Heart left ventricle (tissue), 16 donors: ENCODE data around the gene SMPD3. TPM values are rescaled to one million over a fixed set of nuclear protein-coding genes. Genes with fewer than 3 reads are reported as not detected.

Experiments used
- ATAC-seq, 4 donors: fragments of 200-7000 bp; cut with Tn5 transposase; one replicate each; pipeline ENCODE4 v1.9.1; 2020 to 2022; ENCODE audit warnings: moderate library complexity in 4 of 4, mild to moderate bottlenecking in 3 of 4, moderate number of reproducible peaks in 1 of 4
- DNase-seq, 5 donors: peaks; one replicate each; pipeline ENCODE4 v3.0.0-alpha.2; 2020
- H3K27ac ChIP-seq, 12 donors: fragments of 200-600 bp; sonication (generic) in 4 of 12; one replicate each; pipeline versions ENCODE4 v1.5.0 to v1.8.0; 2016 to 2022; ENCODE audit warnings: mild to moderate bottlenecking in 2 of 12
- H3K27me3 ChIP-seq, 9 donors: fragments of 200-600 bp; sonication (generic) in 2 of 9; one replicate each; pipeline versions ENCODE4 v1.5.1 to v1.8.0; 2016 to 2022; ENCODE audit warnings: mild to moderate bottlenecking in 3 of 9
- H3K36me3 ChIP-seq, 9 donors: fragments of 200-600 bp; sonication (generic) in 2 of 9; one replicate each; pipeline versions ENCODE4 v1.5.0 to v1.8.0; 2018 to 2022; ENCODE audit warnings: mild to moderate bottlenecking in 2 of 9
- H3K4me1 ChIP-seq, 12 donors: fragments of 200-600 bp; sonication (generic) in 4 of 12; one replicate each; pipeline versions ENCODE4 v1.5.0 to v1.8.0; 2016 to 2022; ENCODE audit warnings: mild to moderate bottlenecking in 3 of 12
- H3K4me3 ChIP-seq, 12 donors: fragments of 200-600 bp; sonication (generic) in 4 of 12; one replicate each; pipeline versions ENCODE4 v1.5.0 to v1.8.0; 2017 to 2022; ENCODE audit warnings: mild to moderate bottlenecking in 9 of 12, moderate library complexity in 4 of 12
- H3K9me3 ChIP-seq, 12 donors: fragments of 200-600 bp; sonication (generic) in 4 of 12; one replicate each; pipeline versions ENCODE4 v1.5.0 to v1.8.0; 2016 to 2022; ENCODE audit warnings: mild to moderate bottlenecking in 1 of 12
- CTCF ChIP-seq, 12 donors: fragments of 200-600 bp; sonication (generic) in 4 of 12; IDR thresholded peaks; one replicate each; pipeline versions ENCODE4 v1.5.0 to v1.8.0; 2018 to 2022; ENCODE audit warnings: antibody characterized with exemption in 12 of 12, mild to moderate bottlenecking in 5 of 12
- POLR2A ChIP-seq, 2 donors: fragments of 450-650 bp; IDR thresholded peaks; one replicate each; pipeline ENCODE4 v1.6.1; 2017; ENCODE audit warnings: antibody characterized with exemption in 2 of 2, mild to moderate bottlenecking in 2 of 2, moderate library complexity in 2 of 2
- WGBS, 4 donors: extraction: QIAGEN DNeasy Blood & Tissue Kit in 2 of 4; methylation state at CpG; one replicate each; pipeline versions ENCODE4 v1.1.5 to v1.1.7; 2013 to 2018; 5-methylcytosine and 5-hydroxymethylcytosine counted together
- intact Hi-C, 10 donors: fragments of 100-400 bp; cut with DNase I; formaldehyde crosslinking; loops; one replicate each; pipeline versions ENCODE4 v1.11.1 to v1.14.2; 2022
- polyA plus RNA-seq, 2 donors: library from polyadenylated mRNA; stranded (reverse); fragments of 200-250 nt; gene quantifications; one replicate each; pipeline ENCODE4 v1.2.3, GENCODE V29; 2013
- total RNA-seq, 9 donors: library from RNA; depleted of rRNA in 2 of 9; stranded (reverse); fragments of >200 nt in 2 of 9; fragmentation: NEBNext Ultra II Directional in 3 of 9; extraction: Animal tissue kit (Norgen Biotek cat#: 25700) in 3 of 9; gene quantifications; one replicate each; pipeline versions ENCODE4 v1.1.0 to v1.2.4, GENCODE V29; 2016 to 2023
- donor health status: ischemic (EF 13 %, LVEDD 7.1; RV severe dilation, severe dysfunction).
- donor health status: healthy with polysubstance abuse.
- donor health status: DM: no; HTN: yes; CAD: no.
- donor health status: DM: no; HTN: no; CAD: no.
- donor health status: ischemic (EF 25% LVEDD 6.9; RV normal size, moderate dysfunction).
- donor health status: ischemic (EF 25% LVEDD 5.7; RV mildly dilated, moderate dysfunction).
- donor health status: healthy.
- donor health status: DM: yes; HTN: yes; CAD: no.
- donor health status: ischemic (EF 35%, LVEDD 5.7; RV mildly dilated, moderate dysfunction).
- donor health status: nonischemic (EF 11% LVEDD 7.7; RV severe dilation, severe dysfunction).
- donor health status: DM: yes; HTN: yes; CAD: no.
- donor health status: PGD.
- donor health status: ischemic (EF 29% LVEDD 5.4; RV normal size, mild dysfunction).
- donor health status: nonischemic (EF 23%, LVEDD 6.1; RV moderate dilation, normal function).

Gene SMPD3
- total and polyA plus RNA-seq, 11 donors, result 0.07 to 14.4 (median 0.17) TPM; not detected in 3

GRCh38 chr16:68463904-68464303 is 15.6 kb upstream of the SMPD3 start:
- Histone ChIP-seq H3K27me3 (peaks cover 0 to 2% (median 0%) of the 10 kb centered on the region in 9 donors), H3K4me1 (peaks cover 0 to 10% (median 0%) of the 10 kb centered on the region in 12 donors), H3K27ac (no peak overlapping the region), H3K4me3 (no peak overlapping the region), H3K9me3 (peaks cover 0 to 7% (median 0%) of the 10 kb centered on the region in 12 donors), H3K36me3 (no peaks in the 10 kb centered on the region)
- ATAC-seq, result no peak
- intact Hi-C loops, result no loop called here
- TF ChIP-seq CTCF (IDR thresholded peaks at IDR 0.05) (no peak), POLR2A (IDR thresholded peaks at IDR 0.05) (no peak)
- DNase-seq, result no peak
- WGBS, 4 donors, result 73 to 85% (median 81%) methylated on average over 2 of the region's 2 CpGs

- intact Hi-C loops, result no loop called here
- ATAC-seq (no peak), DNase-seq (no peak)
- TF ChIP-seq CTCF (IDR thresholded peaks at IDR 0.05) (no peak), POLR2A (IDR thresholded peaks at IDR 0.05) (no peak)
- H3K36me3 ChIP-seq, result no peaks in the 10 kb centered on the region
- H3K27me3 ChIP-seq, result peaks cover 0 to 2% (median 0%) of the 10 kb centered on the region in 9 donors
- H3K4me3 ChIP-seq, result no peak overlapping the region
- 86 to 89% (median 87%) methylated on average over 3 of the region's 3 CpGs for WGBS, 4 donors
- H3K27ac ChIP-seq, result no peak overlapping the region
- H3K9me3 ChIP-seq, result peaks cover 0 to 7% (median 0%) of the 10 kb centered on the region in 12 donors
- no peaks in the 10 kb centered on the region for H3K4me1 ChIP-seq
Observed at GRCh38 chr16:68460067-68460466, 11.8 kb upstream of the SMPD3 start.

GRCh38 chr16:68459457-68459856 is 11.1 kb upstream of the SMPD3 start:
- Histone ChIP-seq H3K4me1 (no peaks in the 10 kb centered on the region), H3K27ac (no peak overlapping the region), H3K27me3 (peaks cover 0 to 2% (median 0%) of the 10 kb centered on the region in 9 donors), H3K36me3 (no peaks in the 10 kb centered on the region), H3K4me3 (no peak overlapping the region), H3K9me3 (peaks cover 0 to 7% (median 0%) of the 10 kb centered on the region in 12 donors)
- 77 to 83% (median 80%) methylated on average over 4 of the region's 4 CpGs for WGBS, 4 donors
- TF ChIP-seq CTCF (IDR thresholded peaks at IDR 0.05) (no peak), POLR2A (IDR thresholded peaks at IDR 0.05) (no peak)
- DNase-seq (no peak), ATAC-seq (no peak)
- intact Hi-C loops, result no loop called here

- Histone ChIP-seq H3K4me3 (no peak overlapping the region), H3K27me3 (peaks cover 0 to 2% (median 0%) of the 10 kb centered on the region in 9 donors), H3K36me3 (no peaks in the 10 kb centered on the region), H3K4me1 (no peaks in the 10 kb centered on the region), H3K27ac (no peak overlapping the region), H3K9me3 (peaks cover 0 to 7% (median 0%) of the 10 kb centered on the region in 12 donors)
- TF ChIP-seq CTCF (IDR thresholded peaks at IDR 0.05) (no peak), POLR2A (IDR thresholded peaks at IDR 0.05) (no peak)
- intact Hi-C loops, result no loop called here
- no peak for ATAC-seq
- no peak for DNase-seq
- 66 to 74% (median 70%) methylated on average over 2 of the region's 2 CpGs for WGBS, 4 donors
Observed at GRCh38 chr16:68458551-68458950, 10.2 kb upstream of the SMPD3 start.
